ENCODE data around the gene CCDC9. TPM values are rescaled to one million over a fixed set of nuclear protein-coding genes. Genes with fewer than 3 reads are reported as not detected.
A peak's percentile ranks its signal among the peaks of the same experiment; 100 is the strongest.

Gene CCDC9
- total and polyA plus RNA-seq, 2 of the 13 experiments (the other 11 are each of a cell fraction or from before 2014, with no cell fraction given), result 2.9 to 6.3 TPM

GRCh38 chr19:47240996-47241918, 15.1 kb upstream of the CCDC9 start (continued):
- no peak for TF ChIP-seq ZNF354B (CRISPR knock-in tag; IDR thresholded peaks at IDR 0.05)
- 0 out of 2 replicates have a peak, but pooled peaks have one; percentile 50 for TF ChIP-seq ZNF335 (CRISPR knock-in tag; IDR thresholded peaks at IDR 0.05)
- TF ChIP-seq KIAA2018 (CRISPR knock-in tag; IDR thresholded peaks at IDR 0.05; ENCODE audit: borderline replicate concordance), result no peak
- TF ChIP-seq ZNF260 (CRISPR knock-in tag; IDR thresholded peaks at IDR 0.05; ENCODE audit: borderline replicate concordance, low read depth), result no peak
- no peak for TF ChIP-seq FUBP1 (CRISPR knock-in tag; IDR thresholded peaks at IDR 0.05; ENCODE audit: borderline replicate concordance)
- TF ChIP-seq ZNF383 (CRISPR knock-in tag; IDR thresholded peaks at IDR 0.05; ENCODE audit: borderline replicate concordance), result no peak
- TF ChIP-seq ZNF33A (CRISPR knock-in tag; IDR thresholded peaks at IDR 0.05; ENCODE audit: borderline replicate concordance), result no peak
- no peak for TF ChIP-seq MATR3 (CRISPR knock-in tag; IDR thresholded peaks at IDR 0.05)
- TF ChIP-seq ZFP36L2 (CRISPR knock-in tag; IDR thresholded peaks at IDR 0.05), result no peak
- peak; percentile 54; the same call in 1 of the 2 replicates for TF ChIP-seq SKIL (CRISPR knock-in tag; IDR thresholded peaks at IDR 0.05; ENCODE audit: borderline replicate concordance)
- no peak for TF ChIP-seq ARID2 (CRISPR knock-in tag; IDR thresholded peaks at IDR 0.05; ENCODE audit: borderline replicate concordance)
